ENCODE results near the gene EDN2. TPM values are rescaled to one million over a fixed set of nuclear protein-coding genes. Genes with fewer than 3 reads are reported as not detected.

The EDN2 gene
- polyA plus RNA-seq (2013, experiment 1 of 2): 0.15 TPM
- 0.15 TPM for polyA plus RNA-seq (2013, experiment 2 of 2)

DNA sequence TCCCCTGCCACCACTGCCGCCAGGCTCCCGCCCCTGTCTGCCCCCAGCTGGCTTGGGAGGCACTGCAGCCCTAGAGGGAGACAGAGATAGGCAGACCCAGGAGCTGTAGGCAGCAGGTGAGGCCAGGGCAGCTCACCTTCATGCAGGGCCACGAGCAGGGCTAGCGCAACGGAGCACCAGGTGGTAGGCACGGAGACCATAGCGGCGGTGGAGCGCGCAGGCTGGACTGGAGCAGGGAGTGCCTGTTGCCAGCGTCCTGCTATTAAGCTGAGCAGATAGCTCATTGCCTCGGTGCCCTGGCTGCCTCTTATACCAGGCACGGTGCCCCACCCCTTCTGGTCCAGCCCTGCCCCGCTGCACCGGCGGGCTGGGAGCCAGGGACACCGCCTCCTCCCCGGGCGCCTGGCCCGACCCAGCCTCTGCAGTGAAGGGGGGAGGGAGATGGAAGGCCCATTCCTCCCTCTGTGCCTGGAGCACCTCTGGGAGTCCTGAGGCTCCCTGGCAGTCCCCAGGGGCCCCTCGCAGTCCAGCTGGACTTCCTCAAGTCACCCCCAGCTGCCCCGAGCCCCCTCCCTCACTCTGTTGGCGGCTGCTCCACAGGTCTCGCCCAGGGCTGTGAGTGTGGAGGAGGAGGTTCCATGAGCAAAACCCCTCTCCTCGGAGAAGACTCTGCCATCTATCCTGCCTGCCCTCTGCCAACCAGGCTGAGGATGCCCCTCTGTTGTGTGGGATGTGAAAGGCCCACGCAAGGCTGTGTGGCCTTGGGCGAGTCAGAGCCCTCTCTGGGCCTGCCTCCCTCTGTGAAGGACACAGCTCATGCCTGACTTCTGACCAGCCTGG, at the start of gene EDN2:
Gene EDN2, minus strand, starts transcription at position 282 of the 840 bp plus-strand sequence. Its CDS starts 82 bp downstream, at position 200.
- Histone ChIP-seq H3K36me3 (ENCODE audit: control insufficient read depth in 1 of 2, insufficient read depth in 2 of 2, low read depth in 1 of 2, low read length in 2 of 2) (no peaks in the 10 kb centered on the region), H3K4me3 (ENCODE audit: insufficient read depth in 1 of 2, low read depth in 1 of 2, low read length in 2 of 2) (no peak within 1 kb of the TSS), H4K91ac (ENCODE audit: low read length) (peak within 1 kb of the TSS; percentile 97), H2AFZ (ENCODE audit: low read depth, low read length) (no peak within 1 kb of the TSS), H3K9ac (ENCODE audit: low read length) (no peak within 1 kb of the TSS), H3K4ac (ENCODE audit: low read depth in 1 of 2, low read length in 2 of 2) (peak within 1 kb of the TSS; percentile 86 to 91), H4K8ac (ENCODE audit: low read length) (peak within 1 kb of the TSS; percentile 89), H3K23ac (ENCODE audit: low read length in 2 of 2) (no peak within 1 kb of the TSS), H3K4me1 (ENCODE audit: control insufficient read depth, insufficient read depth, low read depth, low read length) (peaks cover 58% of the 10 kb centered on the region), H3K27me3 (ENCODE audit: control insufficient read depth in 1 of 2, insufficient read depth in 1 of 2, low read length in 2 of 2) (peaks cover 0 to 52% of the 10 kb centered on the region in 2 experiments), H2BK12ac (ENCODE audit: low read length in 2 of 2) (peak within 1 kb of the TSS; percentile 96 to 98), H2BK15ac (ENCODE audit: low read depth, poor library complexity, severe bottlenecking) (peak within 1 kb of the TSS; percentile 95), H3K4me2 (ENCODE audit: low read length, poor library complexity, severe bottlenecking) (no peak within 1 kb of the TSS), H3K27ac (ENCODE audit: low read length, poor library complexity, severe bottlenecking) (peak within 1 kb of the TSS; percentile 95), H3K79me1 (replicated peaks; ENCODE audit: low read length, poor library complexity, severe bottlenecking) (no peaks in the 10 kb centered on the region), H3K18ac (ENCODE audit: low read depth in 1 of 2, low read length in 2 of 2) (peak within 1 kb of the TSS; percentile 89 to 96), H3K9me3 (ENCODE audit: control insufficient read depth, low read length) (no peaks in the 10 kb centered on the region), H2AK5ac (ENCODE audit: low read length, severe bottlenecking) (peak within 1 kb of the TSS; percentile 88), H2BK120ac (ENCODE audit: low read depth, low read length) (peak within 1 kb of the TSS; percentile 83), H2BK5ac (ENCODE audit: low read depth, low read length, poor library complexity, severe bottlenecking) (no peak within 1 kb of the TSS), H3K14ac (ENCODE audit: low read length in 2 of 2) (peak within 1 kb of the TSS in 1 of 2 experiments; percentile 90)
- no peak for DNase-seq
- 84% methylated on average over 21 of the region's 27 CpGs for WGBS

DNA sequence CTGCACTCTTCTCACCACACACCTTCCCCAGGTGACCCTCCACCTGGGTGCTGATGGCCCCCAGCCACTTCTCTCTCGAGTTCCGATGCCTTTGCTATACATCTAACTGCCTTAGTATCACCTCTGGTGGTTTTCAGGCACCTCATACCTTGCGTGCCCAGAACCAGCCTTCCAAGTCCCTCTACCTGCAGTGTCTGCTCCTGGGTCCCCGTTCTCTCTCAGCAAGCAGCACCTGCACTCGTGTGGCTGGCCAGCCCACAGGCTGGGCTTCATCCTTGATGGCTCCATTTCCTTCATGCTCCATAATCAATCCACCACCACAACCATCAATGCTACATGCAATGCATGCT, 49.2 kb upstream of the EDN2 start:
- H3K4me1 ChIP-seq (ENCODE audit: control insufficient read depth, insufficient read depth, low read depth, low read length): peaks cover 10% of the 10 kb centered on the region
- no peak overlapping the region for H4K8ac ChIP-seq (ENCODE audit: low read length)
- H2AK5ac ChIP-seq (ENCODE audit: low read length, severe bottlenecking): no peak overlapping the region
- no peak overlapping the region for H3K23ac ChIP-seq (ENCODE audit: low read length in 2 of 2)
- H4K91ac ChIP-seq (ENCODE audit: low read length): no peak overlapping the region
- H2BK12ac ChIP-seq (ENCODE audit: low read length in 2 of 2): no peak overlapping the region
- no peak for DNase-seq
- H3K27me3 ChIP-seq (ENCODE audit: control insufficient read depth in 1 of 2, insufficient read depth in 1 of 2, low read length in 2 of 2): peaks cover 30 to 31% of the 10 kb centered on the region in 2 experiments
- H2BK5ac ChIP-seq (ENCODE audit: low read depth, low read length, poor library complexity, severe bottlenecking): no peak overlapping the region
- no peaks in the 10 kb centered on the region for H3K36me3 ChIP-seq (ENCODE audit: control insufficient read depth in 1 of 2, insufficient read depth in 2 of 2, low read depth in 1 of 2, low read length in 2 of 2)
- 86% methylated on average over 5 of the region's 5 CpGs for WGBS
- H3K27ac ChIP-seq (ENCODE audit: low read length, poor library complexity, severe bottlenecking): no peak overlapping the region
- peaks cover 2% of the 10 kb centered on the region for H3K79me1 ChIP-seq (replicated peaks; ENCODE audit: low read length, poor library complexity, severe bottlenecking)
- no peak overlapping the region for H2BK120ac ChIP-seq (ENCODE audit: low read depth, low read length)
- H2BK15ac ChIP-seq (ENCODE audit: low read depth, poor library complexity, severe bottlenecking): no peak overlapping the region
- no peak overlapping the region for H3K18ac ChIP-seq (ENCODE audit: low read depth in 1 of 2, low read length in 2 of 2)
- no peaks in the 10 kb centered on the region for H3K9me3 ChIP-seq (ENCODE audit: control insufficient read depth, low read length)
- no peak overlapping the region for H3K14ac ChIP-seq (ENCODE audit: low read length in 2 of 2)
- no peak overlapping the region for H3K9ac ChIP-seq (ENCODE audit: low read length)
- no peak overlapping the region for H3K4me2 ChIP-seq (ENCODE audit: low read length, poor library complexity, severe bottlenecking)
- no peak overlapping the region for H3K4ac ChIP-seq (ENCODE audit: low read depth in 1 of 2, low read length in 2 of 2)
- no peak overlapping the region for H2AFZ ChIP-seq (ENCODE audit: low read depth, low read length)
- H3K4me3 ChIP-seq (ENCODE audit: insufficient read depth in 1 of 2, low read depth in 1 of 2, low read length in 2 of 2): no peak overlapping the region

DNA sequence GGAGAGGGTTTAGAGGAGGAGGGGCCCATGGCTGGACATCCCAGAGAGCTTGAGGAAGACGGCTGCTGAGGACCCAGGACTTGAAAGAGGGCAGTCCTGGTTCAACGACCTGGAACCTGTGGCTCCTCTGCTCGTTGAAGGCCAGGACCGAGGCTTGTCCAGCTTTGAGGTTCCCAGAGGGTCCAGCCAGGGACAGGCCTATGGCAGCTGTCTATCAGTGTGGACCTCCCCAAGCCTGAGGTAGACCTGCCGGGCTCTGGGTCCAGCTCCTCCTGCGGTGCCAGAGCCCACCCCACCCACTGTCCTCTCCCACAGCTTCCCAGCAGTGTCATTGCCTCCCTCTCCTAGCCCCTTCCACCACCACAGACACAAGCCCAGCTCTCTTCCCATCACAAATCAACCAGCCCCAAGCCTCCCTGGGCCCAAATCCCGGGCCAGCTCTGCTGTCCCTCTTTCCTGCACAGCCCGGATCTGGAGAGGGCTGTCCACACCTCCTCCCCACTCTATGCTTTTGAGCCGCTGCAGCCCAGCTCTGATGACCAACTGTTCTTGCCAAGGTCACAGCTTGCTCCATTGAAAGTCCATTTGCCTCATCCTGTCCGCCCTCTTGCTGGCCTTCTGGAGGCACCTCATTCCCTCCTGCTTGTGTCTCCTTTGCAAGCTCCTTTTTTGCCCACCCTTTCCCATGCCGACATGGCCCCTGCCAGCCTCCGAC, 48.7 kb upstream of the EDN2 start:
- Histone ChIP-seq H3K27ac (ENCODE audit: low read length, poor library complexity, severe bottlenecking) (no peak overlapping the region), H2BK5ac (ENCODE audit: low read depth, low read length, poor library complexity, severe bottlenecking) (no peak overlapping the region), H3K9ac (ENCODE audit: low read length) (no peak overlapping the region), H2BK15ac (ENCODE audit: low read depth, poor library complexity, severe bottlenecking) (no peak overlapping the region), H4K8ac (ENCODE audit: low read length) (no peak overlapping the region), H4K91ac (ENCODE audit: low read length) (no peak overlapping the region), H2BK12ac (ENCODE audit: low read length in 2 of 2) (no peak overlapping the region), H3K4me3 (ENCODE audit: insufficient read depth in 1 of 2, low read depth in 1 of 2, low read length in 2 of 2) (no peak overlapping the region), H3K14ac (ENCODE audit: low read length in 2 of 2) (no peak overlapping the region), H3K9me3 (ENCODE audit: control insufficient read depth, low read length) (no peaks in the 10 kb centered on the region), H3K4ac (ENCODE audit: low read depth in 1 of 2, low read length in 2 of 2) (no peak overlapping the region), H3K4me2 (ENCODE audit: low read length, poor library complexity, severe bottlenecking) (no peak overlapping the region), H3K4me1 (ENCODE audit: control insufficient read depth, insufficient read depth, low read depth, low read length) (peaks cover 9% of the 10 kb centered on the region), H2BK120ac (ENCODE audit: low read depth, low read length) (no peak overlapping the region), H3K36me3 (ENCODE audit: control insufficient read depth in 1 of 2, insufficient read depth in 2 of 2, low read depth in 1 of 2, low read length in 2 of 2) (no peaks in the 10 kb centered on the region), H2AK5ac (ENCODE audit: low read length, severe bottlenecking) (no peak overlapping the region), H3K18ac (ENCODE audit: low read depth in 1 of 2, low read length in 2 of 2) (no peak overlapping the region), H3K79me1 (replicated peaks; ENCODE audit: low read length, poor library complexity, severe bottlenecking) (peaks cover 2% of the 10 kb centered on the region), H3K27me3 (ENCODE audit: control insufficient read depth in 1 of 2, insufficient read depth in 1 of 2, low read length in 2 of 2) (peaks cover 30 to 31% of the 10 kb centered on the region in 2 experiments), H2AFZ (ENCODE audit: low read depth, low read length) (no peak overlapping the region), H3K23ac (ENCODE audit: low read length in 2 of 2) (no peak overlapping the region)
- no peak for DNase-seq
- WGBS: 81% methylated on average over 12 of the region's 12 CpGs

All from mesenchymal stem cell (in vitro differentiated cells and primary cell).